Esophagus mucosa (tissue), 1 donor: ENCODE data around the gene TMEM247. TPM values are rescaled to one million over a fixed set of nuclear protein-coding genes. Genes with fewer than 3 reads are reported as not detected.
"Not testable (repeated sequence)": the region's sequence is repeated elsewhere in the genome, so short reads cannot be mapped to it uniquely, and the experiment has no call there.

Experiments
- ATAC-seq: fragments of 200-7000 bp; cut with Tn5 transposase; one replicate; pipeline ENCODE4 v1.9.1; 2020
- total RNA-seq: library from RNA; stranded (reverse); gene quantifications from one replicate; pipeline ENCODE4 v1.2.4, GENCODE V29; 2023
- donor health status: DM: yes; HTN: yes; CAD: no.

TMEM247 gene
- total RNA-seq, 1 donor from 2014 or later, result not detected

DNA sequence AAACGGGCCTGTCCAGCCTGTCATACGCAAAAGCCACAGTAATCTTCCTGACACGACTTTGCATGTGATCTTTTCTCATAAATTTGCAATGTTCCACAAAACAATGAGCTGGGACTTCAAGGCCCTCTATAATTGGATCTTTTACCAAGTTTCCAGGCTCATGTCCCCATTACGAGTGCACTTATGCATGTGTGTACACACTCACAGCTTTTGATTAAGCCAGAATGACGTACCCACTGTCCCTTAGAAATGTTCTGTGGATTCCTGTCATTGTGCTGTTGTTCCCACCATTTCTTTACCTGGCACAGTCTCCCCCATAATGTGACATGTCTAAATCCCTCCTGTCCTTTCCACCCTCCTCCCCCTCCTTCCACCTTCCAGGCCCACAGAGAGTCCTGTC is 19.7 kb upstream of the TMEM247 start:
- ATAC-seq, result no peak

DNA sequence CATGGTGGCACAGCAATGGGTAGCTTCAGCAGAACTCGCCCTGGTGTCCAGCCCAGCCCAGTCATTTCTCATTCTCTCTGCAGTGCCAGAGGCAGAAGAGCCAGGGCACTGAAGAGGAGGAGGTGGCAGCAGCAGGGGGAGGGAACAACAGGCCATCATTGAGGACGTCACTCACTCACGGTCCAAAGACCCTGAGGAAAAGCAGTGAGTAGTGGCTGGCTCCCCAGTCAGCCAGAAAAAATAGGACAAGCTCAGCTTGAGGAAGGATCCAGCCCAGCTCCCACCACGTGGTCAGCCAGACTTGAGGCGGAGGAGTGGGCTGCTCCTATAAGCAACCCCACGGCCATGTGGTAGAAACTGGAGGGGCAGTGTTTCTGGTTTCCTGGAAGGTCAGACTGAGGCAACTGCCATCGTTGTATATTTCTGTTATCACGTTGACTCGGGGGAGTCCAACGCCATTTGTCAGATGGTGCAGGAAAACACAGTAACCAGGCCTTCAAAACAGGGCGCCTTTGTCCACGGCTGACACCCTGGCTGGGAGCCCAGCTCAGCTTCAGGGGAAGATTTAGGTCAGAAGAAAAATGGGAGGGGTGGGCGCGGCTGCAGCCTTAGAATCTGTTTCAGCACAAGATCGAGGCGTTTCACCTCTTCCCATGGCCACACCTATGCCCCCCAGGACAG is 19.0 kb upstream of the TMEM247 start:
- ATAC-seq, result no peak

DNA sequence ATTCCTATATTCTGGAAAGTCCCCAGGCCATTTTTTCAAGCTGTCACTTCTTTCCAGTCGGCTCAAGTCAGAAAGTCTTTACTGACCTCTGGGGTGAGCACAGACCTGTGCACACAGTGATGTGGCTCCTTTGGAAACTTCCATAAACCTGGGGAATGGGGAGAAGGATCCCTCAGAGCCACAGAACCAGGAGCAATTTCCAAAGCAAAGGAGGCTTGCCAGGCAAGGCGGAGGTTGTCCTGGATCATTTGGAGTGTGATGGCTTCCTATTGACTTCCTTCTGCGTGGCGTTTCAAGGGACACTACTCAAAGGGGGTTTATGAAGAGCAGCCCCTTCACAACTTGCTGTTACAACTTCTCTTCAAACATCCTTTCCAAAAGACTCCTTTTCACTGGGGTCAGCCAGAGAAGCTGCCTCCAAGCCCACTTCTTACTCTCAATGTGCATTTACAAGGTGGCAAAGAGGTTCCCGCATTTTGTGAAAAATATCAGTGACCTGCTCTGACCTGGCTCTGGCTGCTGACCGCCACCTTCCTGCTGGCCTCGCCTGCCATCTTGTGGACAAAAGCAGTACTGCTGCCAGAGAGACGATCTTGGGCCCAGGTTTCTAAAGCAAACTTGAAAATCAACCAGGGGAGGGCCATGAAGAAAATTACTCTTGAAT is 18.2 kb upstream of the TMEM247 start:
- peak; percentile 64 for ATAC-seq

DNA sequence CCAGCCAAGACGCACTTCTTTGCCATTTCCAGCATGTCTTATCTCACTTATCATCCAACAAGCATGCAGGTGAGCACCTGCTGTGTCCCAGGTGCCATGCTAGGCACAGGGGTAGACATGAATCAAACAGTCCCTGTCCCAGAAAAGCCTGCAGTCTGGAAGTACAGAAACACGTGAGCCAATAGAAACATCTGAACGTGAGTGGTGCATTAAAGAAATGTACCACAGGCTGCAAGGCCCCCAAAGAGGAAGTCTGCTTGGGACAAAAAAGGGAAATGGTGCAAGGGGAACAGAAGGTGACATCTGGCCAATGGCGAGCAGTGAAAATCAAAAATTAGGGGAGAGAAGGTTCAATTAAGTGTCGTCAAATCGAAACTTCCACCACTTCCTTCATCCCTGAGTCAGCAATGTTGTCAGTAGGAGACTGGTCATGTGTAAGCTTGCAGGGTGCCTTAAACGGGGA is 17.6 kb upstream of the TMEM247 start:
- ATAC-seq, result peak; percentile 31

DNA sequence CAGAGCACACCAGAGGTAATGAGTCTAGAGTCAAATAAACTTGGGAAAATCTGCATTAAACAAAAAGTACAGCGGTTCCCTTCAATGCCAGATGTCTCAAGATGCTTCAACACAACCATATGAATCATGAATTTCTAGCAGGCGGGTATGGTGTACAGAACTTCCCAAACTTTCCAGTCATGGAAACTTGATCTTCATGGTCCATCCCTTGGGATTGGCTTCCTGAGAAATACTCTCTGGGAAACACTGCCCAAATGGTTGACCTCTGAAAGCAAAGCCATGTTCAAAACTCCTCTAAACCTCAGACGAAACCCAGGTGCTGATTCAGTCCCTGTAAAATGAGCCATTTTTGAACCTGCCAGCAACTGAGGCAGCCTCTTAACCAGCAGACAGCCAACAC is 16.4 kb upstream of the TMEM247 start:
- ATAC-seq, result no peak

DNA sequence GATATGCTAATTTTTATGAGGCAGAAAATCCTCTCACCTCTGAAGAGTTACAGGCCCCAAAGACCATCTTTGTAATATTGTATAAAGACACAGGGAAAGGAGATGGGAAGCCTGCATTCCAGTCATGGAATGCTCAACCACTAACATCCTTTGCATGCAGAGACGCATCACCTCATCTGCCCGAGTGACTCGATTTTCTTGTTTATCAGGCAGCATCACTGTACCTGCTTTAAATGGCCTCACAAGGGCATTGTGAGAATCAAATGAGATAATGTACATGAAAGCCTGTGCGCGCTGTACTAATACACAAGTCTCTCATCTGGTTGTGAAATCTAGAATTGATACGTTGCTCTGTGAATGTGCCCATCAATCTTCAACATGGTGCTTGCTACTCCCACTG is 10.2 kb upstream of the TMEM247 start:
- ATAC-seq, result peak; percentile 53

DNA sequence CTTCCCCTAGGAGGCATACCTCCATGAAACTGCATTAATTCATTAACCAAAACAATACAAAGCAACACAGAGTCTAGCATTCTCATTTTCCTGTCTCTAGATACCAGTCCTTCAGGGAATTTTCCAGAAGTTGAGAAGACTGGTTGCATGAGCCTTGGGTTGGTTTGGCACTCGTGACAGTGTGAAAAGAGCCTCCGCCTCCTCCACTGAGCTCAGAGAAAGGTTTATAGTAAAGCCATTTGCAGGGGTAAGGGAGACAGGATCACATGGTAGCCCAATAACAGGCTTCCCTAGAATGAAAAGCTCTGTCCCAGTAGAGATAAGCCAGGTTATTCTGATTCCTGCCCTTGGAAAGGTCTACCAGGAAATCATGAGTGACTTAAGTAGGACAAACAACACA is 9.7 kb upstream of the TMEM247 start:
- ATAC-seq, result no peak

DNA sequence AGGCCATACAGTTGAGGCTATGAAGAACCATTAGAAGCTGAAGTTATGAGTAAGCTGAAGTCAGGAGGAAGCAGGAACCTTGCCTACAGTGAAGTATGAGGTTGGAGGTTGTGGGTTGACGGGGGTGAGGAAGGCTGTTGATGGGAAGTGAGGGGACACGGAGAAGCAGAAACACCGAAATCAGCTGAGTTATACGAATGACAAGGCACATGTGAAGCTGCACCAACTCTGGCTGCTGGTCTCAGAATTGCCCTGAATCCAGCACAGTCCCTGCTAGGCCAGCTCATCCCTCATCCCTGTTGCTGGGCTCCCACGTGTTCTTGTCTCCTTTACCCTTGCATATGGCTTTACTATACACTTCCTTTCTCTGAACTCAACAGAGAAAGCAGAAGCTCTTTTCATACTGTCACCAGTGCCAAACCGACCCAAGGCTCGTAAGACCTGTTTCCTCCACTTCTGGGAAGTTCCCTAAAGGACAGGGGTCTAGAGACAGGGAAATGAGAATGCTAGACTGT is 9.2 kb upstream of the TMEM247 start:
- peak; percentile 18 for ATAC-seq

DNA sequence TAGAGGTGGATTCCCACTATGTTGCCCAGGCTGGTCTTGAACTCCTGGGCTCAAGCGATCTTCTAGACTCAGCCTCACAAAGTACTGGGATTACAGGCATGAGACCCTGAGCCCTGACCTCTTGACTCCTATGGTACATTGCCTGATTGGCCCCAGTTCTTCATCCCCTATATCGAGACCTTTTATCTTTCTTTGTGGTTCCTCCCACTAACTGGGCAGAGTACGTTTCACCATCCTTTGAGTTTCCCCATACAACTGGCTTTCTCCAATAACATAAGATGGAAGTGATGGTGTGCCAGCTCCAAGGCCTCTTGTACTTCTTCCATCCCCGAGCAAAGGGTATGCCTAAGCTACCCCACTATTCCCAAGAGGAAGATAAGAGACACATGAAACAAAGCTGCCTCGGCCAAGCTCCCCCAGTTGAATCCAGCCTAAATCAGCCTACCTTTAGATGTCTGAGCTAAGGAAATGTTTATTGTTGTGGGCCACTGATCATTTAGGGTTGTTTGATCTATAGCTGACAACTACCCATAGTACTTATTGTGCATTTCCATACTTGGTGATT is 8.3 kb upstream of the TMEM247 start:
- ATAC-seq, result no peak

DNA sequence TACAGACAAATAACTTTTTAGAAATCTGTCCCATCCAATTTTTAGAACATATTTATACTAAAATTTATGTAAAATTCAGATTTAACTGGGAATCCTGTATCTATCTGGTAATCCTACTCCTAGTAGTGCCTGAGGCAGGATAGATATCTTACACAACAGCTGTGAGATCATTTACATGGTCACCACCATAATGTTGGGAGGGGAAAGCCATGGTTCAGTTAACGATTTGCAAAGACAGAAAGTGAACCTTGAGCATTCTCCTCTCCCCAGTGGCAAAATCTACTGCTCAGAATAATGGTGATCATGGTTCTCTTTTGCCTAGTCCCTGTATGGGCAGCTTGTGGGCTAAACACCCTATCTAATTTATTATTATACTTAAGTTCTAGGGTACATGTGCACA is 7.7 kb upstream of the TMEM247 start:
- no peak for ATAC-seq

DNA sequence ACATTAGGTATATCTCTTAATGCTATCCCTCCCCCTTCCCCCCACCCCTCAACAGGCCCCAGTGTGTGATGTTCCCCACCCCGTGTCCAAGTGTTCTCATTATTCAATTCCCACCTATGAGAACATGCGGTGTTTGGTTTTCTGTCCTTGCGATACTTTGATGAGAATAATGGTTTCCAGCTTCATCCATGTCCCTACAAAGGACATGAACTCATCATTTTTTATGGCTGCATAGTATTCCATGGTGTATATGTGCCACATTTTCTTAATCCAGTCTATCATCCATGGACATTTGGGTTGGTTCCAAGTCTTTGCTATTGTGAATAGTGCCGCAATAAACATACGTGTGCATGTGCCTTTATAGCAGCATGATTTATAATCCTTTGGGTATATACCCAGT is 7.2 kb upstream of the TMEM247 start:
- ATAC-seq, result not testable (repeated sequence)

DNA sequence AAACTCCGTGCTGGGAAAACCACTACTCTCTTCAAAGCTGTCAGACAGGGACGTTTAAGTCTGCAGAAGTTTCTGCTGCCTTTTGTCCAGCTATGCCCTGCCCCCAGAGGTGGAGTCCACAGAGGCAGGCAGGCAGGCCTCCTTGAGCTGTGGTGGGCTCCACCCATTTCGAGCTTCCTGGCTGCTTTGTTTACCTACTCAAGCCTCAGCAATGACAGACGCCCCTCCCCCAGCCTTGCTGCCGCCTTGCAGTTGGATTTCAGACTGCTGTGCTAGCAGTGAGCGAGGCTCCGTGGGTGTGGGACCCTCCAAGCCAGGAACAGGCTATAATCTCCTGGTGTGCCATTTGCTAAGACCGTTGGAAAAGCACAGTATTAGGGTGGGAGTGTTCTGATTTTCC is 1.9 kb upstream of the TMEM247 start:
- ATAC-seq, result not testable (repeated sequence)

DNA sequence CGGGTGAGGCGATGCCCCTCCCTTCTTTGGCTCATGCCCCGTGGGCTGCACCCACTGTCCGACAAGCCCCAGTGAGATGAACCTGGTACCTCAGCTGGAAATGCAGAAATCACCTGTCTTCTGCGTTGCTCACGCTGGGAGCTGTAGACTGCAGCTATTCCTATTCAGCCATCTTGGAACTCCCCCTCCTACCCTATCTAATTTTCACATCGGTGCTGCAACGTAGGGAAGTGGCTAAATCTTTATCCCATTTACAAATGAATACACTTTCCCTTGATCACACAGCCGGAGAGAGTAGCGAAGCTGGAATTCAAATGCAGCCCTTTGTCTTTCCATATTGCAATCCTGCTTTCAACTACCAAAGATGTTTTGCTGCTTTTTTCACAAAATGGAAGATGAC is 1.4 kb upstream of the TMEM247 start:
- ATAC-seq, result no peak

DNA sequence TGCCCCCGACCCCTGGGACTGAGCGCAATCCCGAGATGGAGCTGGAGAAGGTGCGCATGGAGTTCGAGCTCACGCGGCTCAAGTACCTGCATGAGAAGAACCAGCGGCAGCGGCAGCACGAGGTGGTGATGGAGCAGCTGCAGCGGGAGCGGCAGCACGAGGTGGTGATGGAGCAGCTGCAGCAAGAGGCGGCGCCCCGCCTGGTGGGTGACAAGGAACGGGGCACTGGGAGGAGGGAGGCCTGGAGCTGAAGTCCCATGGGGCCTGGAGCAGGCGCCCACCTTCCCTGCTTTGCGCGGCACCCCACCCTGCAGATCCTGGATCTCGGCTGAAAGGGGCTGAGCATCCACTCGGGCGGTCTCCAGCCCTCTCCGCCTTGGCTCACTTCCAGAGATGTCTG is 1.2 kb downstream of the TMEM247 start:
- ATAC-seq, result no peak

DNA sequence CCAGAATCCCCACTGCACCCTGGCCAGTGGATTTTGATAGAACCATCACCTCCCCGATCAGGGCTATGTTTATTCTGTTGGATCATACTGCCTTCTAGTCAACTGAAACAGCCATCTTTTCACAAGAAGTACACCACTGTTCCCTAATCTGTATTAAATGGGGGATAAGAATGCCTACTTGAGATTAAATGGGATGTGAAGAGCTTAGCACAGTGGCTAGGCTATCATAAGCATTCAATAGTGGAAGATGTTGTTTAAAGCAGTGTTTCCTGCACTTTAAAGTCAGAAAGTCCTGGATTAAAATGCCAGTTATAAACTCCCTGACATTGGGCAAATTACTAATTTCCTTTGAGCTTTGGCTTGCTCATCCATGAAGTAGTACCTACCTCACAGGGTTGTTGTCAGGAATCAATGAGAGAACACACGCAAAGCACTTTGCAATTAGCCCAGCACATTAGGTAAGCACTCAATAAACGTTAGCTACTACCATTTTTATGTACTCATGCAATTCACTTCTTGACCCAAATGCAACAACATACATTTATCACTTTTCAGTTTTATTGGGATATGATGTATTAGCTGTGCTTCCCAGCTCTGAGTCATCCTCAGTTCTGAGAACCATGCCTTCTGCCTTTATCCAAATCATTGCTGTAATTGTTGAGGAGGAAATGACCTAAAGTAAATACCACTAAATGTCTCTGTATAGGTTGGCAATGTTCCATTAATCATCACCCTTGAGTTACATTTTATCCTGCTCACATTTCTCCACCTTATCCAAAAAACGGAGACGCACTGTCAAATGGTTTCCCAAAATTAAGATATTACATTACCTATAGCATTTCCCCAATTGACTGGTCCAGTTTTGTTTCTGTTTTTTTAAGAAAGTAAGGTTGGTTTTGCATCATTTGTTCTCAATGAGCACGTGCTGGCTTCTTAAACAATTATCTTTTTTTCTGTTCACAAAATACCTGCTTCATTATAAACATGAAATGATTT is 2.1 kb downstream of the TMEM247 start:
- peak; percentile 68 for ATAC-seq

DNA sequence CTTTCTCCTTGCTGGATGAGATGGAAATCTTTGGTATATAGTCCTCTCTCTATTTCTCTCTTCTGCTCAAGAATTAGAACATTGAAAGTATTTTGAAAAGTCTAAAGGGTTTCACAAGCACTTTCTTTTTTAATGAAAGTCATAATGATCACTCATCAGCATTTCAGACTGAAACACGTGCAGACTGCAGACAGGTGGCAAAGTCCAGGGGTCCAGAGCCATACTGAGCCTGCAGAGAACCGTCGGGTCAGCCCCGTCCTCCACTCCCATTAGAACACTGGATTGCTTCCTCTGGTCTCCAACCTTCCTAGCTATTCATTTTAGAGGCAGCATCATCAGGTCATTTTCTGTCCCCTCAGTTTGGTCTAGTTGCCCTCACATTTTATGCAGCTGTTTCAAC is 3.1 kb downstream of the TMEM247 start:
- no peak for ATAC-seq

DNA sequence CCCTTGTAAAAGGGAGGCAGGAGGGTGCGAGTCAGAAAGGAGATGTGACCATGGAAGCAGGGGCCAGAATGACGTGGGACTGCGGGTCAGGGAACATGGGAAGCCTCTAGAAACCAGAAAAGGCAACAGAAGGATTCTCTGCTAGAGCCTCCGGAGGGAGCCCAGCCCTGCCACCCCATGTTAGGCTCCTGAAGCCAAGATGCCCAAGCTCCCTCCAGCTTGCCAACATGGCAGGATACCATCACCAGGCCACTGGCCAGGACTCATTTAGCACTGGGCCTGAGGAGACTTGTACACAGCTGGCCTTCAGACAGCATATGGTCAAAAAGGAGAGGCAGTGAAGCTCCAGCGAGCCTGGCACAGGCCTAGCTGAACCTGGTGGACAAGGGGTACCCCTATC is 5.6 kb downstream of the TMEM247 start:
- no peak for ATAC-seq

DNA sequence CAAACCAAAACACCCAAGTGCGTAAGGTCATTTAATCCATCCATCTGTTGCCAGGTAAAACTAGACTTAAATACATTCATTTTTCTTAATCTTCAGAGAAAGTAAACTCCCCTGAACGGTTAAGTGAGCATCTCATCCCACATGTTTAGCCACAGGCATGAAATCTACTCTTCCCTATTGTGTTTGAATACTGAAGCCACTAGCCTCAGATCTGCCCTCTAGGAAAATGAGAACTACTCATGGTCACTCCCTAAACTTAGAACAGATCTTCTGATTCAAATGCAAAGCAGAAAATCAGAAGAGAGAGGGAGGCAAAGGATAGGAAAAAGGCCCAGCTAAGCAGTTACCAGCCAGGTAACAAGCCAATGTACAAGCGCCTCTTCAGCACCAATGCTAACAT is 7.1 kb downstream of the TMEM247 start:
- ATAC-seq, result no peak

DNA sequence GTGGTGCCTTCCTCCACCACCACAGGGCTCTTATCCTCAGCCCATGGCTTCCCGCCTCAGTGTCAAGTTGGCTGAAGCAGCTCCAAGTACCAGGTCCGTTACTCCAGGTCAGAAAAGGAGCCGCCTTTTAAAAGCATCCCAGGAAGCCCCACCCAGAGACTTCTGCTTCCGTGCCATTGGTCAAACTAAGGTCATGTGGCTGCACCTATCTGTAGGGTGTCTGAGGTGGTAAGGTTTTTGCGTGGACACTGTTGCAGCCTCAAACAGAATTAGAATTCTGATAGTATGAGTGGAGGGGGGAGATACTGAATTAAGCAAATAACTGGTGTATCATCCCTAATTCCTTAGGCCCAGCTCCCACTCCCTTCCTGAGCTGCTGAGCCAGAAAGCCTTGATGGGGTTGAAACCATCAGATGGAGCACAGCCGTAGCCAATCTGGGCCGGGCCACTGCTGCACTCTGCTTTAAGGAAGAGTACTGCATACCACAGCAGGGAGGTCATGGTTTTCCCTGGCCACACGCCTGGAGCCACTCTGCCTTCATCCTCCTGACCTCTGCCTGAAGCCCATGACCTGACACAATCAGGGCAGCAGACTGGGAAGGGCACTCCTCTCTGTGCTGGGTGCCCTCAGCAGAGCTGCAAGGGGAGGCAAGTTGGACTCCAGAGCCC is 8.4 kb downstream of the TMEM247 start:
- peak; percentile 39 for ATAC-seq

DNA sequence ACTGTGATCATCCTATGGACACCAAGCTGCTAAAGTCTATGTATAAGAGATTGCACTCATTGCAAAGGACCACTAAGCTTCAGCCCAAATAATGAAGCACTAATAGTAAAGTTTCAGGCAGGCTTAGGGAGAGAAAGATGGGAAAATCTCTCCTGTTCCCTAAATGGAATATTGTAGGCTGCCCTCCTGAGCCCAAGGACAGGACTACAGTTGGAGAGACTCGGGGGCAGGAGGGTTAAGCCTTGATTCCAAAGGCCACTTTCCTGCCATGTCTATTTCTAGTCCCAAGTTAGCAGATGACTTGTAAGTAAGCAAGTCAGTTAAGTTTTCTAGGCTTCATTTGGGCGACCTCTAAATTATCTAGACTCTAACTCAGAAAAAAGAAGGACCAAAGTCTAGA is 9.0 kb downstream of the TMEM247 start:
- no peak for ATAC-seq

DNA sequence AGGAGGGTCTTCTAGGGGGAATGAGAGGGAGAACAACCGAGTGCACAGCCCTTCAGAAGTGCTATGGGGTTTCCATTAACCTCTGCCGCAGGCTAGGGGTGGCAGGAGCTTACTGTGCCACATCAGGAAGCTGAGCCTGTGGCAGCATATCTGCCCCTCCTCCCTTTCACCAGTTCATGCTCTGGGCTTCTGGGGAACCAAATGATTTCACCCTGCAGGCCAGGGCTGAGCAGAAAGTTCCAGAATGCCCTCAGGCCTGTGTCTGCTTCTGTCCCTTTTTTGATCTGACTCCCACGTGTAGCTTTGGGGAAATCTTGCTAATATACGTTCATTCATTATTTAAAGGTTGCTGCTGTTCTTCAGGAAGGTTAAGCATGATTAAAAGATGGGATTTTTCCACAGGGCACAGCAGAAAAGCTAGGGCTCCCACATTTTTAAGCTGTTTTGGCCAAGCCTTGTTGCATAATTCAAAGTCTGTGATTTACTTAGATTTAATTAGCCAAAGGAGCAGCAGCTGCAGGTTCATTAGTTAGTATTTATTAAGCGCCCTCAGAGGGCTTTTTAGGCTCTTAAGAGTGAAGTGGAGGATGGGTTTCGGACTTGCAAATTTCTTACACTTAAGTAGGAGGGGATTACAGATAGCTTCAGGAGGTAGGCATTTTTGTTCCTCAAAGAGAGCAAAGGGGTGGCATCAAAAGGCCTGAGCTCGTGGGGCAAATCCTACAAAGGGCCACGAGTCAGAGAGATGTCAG is 10.2 kb downstream of the TMEM247 start:
- ATAC-seq, result no peak
